ENCODE measurements around the gene PLCB3.
A peak's percentile ranks its signal among the peaks of the same experiment; 100 is the strongest.

Gene PLCB3

DNA sequence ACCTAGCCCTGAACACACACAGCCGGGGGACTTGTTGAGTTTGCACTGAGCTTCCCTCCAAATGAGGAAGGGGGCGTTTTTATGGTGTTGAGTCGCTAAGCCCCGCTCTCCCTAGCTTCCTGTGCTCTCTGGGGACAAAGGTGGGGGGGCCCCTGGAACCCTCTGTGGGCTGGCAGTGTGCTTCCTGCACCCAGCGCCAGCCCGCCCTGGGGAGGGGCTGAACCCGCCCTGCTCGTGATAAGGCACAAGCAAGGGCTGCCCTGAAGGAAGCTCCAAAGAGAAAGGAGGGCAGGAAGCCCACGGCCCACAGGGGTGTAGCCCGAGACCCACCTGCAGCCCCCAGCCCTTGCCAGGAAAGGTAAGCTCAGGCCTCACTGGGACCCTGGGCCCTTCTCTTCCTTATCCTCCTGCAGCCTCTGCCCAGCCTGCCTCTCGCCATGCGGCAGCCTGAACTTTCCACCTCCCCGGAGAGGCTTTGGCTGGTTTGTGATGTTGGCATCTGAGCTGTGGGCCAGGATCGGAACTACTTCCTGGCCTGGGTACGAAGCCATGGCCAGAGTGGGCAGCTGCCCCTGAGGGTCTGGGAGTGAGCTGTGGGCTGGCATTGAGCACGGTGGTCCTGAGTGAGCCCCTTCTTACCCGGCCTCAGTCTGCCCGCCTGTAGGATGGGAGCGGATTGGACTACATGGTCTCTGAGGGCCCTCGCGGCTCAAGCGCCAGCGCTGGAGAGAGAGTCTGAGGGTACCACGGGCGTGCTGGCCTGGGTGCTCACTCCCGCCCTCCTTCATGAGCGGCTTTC, 44.7 kb upstream of the PLCB3 start, which contains the start of gene FERMT3:
TSS of gene FERMT3 (plus strand) at position 265 of the 799 bp plus-strand sequence. CDS start 644 bp downstream, outside the sequence.
- TF ChIP-seq EZH2phosphoT487 (IDR thresholded peaks at IDR 0.05; ENCODE audit: low read length): no peak
- no peak for TF ChIP-seq EZH2 (optimal IDR thresholded peaks at IDR 0.05; ENCODE audit: low read depth, low read length)
- TF ChIP-seq, protein P1, sequence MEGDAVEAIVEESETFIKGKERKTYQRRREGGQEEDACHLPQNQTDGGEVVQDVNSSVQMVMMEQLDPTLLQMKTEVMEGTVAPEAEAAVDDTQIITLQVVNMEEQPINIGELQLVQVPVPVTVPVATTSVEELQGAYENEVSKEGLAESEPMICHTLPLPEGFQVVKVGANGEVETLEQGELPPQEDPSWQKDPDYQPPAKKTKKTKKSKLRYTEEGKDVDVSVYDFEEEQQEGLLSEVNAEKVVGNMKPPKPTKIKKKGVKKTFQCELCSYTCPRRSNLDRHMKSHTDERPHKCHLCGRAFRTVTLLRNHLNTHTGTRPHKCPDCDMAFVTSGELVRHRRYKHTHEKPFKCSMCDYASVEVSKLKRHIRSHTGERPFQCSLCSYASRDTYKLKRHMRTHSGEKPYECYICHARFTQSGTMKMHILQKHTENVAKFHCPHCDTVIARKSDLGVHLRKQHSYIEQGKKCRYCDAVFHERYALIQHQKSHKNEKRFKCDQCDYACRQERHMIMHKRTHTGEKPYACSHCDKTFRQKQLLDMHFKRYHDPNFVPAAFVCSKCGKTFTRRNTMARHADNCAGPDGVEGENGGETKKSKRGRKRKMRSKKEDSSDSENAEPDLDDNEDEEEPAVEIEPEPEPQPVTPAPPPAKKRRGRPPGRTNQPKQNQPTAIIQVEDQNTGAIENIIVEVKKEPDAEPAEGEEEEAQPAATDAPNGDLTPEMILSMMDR (IDR thresholded peaks at IDR 0.05; ENCODE audit: low read length): no peak
- Histone ChIP-seq H3K79me2 (ENCODE audit: low read length) (peaks cover 19% of the 10 kb centered on the region), H3K9me3 (replicated peaks; ENCODE audit: insufficient read depth, low read length) (no peaks in the 10 kb centered on the region), H3K27ac (ENCODE audit: low read length) (peak within 1 kb of the TSS; percentile 56; the same call in 1 of the 2 replicates), H3K4me3 (ENCODE audit: low read length) (peak within 1 kb of the TSS; percentile 70), H3K9me2 (replicated peaks; ENCODE audit: insufficient read depth, low read length) (no peaks in the 10 kb centered on the region), H3F3A (ENCODE audit: insufficient read depth, low read length) (no peaks in the 10 kb centered on the region; the same call in 1 of the 2 replicates), H3K36me3 (replicated peaks; ENCODE audit: insufficient read depth, low read length) (peaks cover 8% of the 10 kb centered on the region; the same call in 1 of the 2 replicates), H3K4me1 (ENCODE audit: low read length) (peaks cover 10% of the 10 kb centered on the region), H3K27me3 (replicated peaks; ENCODE audit: insufficient read depth, low read length) (no peaks in the 10 kb centered on the region), H2AFZ (ENCODE audit: low read length) (peak within 1 kb of the TSS; percentile 37; the same call in 1 of the 2 replicates), H3K9ac (ENCODE audit: low read length) (peak within 1 kb of the TSS; percentile 67), H4K20me1 (ENCODE audit: insufficient read depth, low read length) (no peaks in the 10 kb centered on the region), H3K4me2 (ENCODE audit: low read depth, low read length) (peak within 1 kb of the TSS; percentile 74)
- peak; percentile 46 for DNase-seq

DNA sequence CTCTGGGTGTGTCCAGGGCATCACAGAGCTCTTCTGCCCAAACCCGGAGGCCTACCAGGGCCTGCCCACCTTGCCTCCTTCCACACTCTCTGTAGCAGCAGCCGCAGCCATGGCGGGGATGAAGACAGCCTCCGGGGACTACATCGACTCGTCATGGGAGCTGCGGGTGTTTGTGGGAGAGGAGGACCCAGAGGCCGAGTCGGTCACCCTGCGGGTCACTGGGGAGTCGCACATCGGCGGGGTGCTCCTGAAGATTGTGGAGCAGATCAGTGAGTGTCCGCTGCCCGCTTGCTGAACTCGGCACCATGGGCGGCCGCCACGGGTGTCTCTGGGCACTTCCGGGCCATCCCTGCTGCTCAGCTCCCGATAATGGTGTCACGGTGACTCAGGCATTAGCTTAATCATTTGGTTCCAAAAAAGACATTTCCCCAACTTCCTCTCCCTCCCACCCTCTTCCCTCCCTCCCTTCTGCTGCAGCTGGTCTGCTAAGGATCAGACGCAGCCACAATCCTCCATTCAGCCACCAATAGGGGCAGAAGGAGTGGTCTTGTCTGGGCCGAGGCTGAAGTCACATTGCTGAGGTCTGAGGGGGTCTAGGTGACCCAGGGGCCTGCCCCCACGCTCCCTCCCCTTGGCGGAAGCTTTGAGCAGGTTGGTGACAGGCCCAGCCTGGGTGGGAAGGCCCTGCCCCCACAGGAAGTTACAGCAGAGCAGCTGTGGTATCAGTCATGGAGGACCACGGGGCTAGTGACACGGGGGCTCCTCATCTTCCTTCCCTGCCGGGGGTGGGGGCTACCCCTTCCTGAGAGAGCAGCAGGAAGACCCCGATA, 43.9 kb upstream of the PLCB3 start:
- H3K9ac ChIP-seq (ENCODE audit: low read length): peak overlapping the region; percentile 67; the same call in 1 of the 2 replicates
- H3K4me1 ChIP-seq (ENCODE audit: low read length): peaks cover 10% of the 10 kb centered on the region
- H3K4me3 ChIP-seq (ENCODE audit: low read length): peak overlapping the region; percentile 70
- no peak for DNase-seq
- H3K9me3 ChIP-seq (replicated peaks; ENCODE audit: insufficient read depth, low read length): no peaks in the 10 kb centered on the region
- H3K27me3 ChIP-seq (replicated peaks; ENCODE audit: insufficient read depth, low read length): no peaks in the 10 kb centered on the region
- H2AFZ ChIP-seq (ENCODE audit: low read length): peak overlapping the region; percentile 37; the same call in 1 of the 2 replicates
- no peaks in the 10 kb centered on the region for H4K20me1 ChIP-seq (ENCODE audit: insufficient read depth, low read length)
- peak overlapping the region; percentile 56; the same call in 1 of the 2 replicates for H3K27ac ChIP-seq (ENCODE audit: low read length)
- no peaks in the 10 kb centered on the region for H3K9me2 ChIP-seq (replicated peaks; ENCODE audit: insufficient read depth, low read length)
- H3F3A ChIP-seq (ENCODE audit: insufficient read depth, low read length): no peaks in the 10 kb centered on the region; the same call in 1 of the 2 replicates
- peaks cover 6% of the 10 kb centered on the region; the same call in 1 of the 2 replicates for H3K36me3 ChIP-seq (replicated peaks; ENCODE audit: insufficient read depth, low read length)
- no peak for TF ChIP-seq EZH2 (optimal IDR thresholded peaks at IDR 0.05; ENCODE audit: low read depth, low read length)
- no peak for TF ChIP-seq EZH2phosphoT487 (IDR thresholded peaks at IDR 0.05; ENCODE audit: low read length)
- TF ChIP-seq, protein P1 (IDR thresholded peaks at IDR 0.05; ENCODE audit: low read length): no peak
- peak overlapping the region; percentile 74 for H3K4me2 ChIP-seq (ENCODE audit: low read depth, low read length)
- H3K79me2 ChIP-seq (ENCODE audit: low read length): peaks cover 14% of the 10 kb centered on the region

DNA sequence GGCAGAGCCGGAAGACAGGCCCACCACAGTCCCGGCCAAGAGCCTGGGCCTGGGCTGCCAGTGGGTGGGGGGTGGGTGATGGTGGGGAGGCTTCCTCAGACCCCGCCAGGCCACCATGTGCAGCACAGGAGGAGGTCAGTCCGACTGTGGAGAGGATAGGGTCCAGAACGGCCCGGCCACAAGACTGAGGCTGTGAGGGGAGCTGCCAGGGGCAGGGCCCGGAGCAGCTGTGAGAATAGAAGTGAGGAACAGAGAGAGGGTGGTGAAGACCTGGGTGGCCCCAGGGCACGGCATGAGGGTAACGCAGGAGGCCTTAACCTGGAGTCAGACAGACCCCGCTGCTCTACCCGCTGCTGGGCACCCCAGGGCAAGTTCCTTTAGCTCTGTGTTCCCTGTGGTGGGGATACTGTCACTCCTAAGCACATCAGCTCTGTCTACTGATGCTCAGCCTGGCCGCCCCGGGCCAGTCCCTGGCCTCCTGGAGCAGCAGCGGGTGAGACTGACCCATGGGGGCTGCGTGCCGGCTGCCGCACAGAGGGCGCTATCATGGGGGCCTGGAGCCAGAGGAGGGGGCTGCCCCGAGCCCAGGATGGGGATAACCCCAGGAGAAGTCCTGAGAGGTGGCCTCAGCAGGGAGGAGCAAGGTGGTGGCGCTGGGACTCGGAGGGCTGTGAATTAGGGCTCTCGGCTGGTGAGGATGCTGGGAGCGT, 43.1 kb upstream of the PLCB3 start:
- peak overlapping the region; percentile 74; the same call in 1 of the 2 replicates for H3K4me2 ChIP-seq (ENCODE audit: low read depth, low read length)
- H3K79me2 ChIP-seq (ENCODE audit: low read length): peaks cover 8% of the 10 kb centered on the region
- H3K9ac ChIP-seq (ENCODE audit: low read length): peak overlapping the region; percentile 67; the same call in 1 of the 2 replicates
- H3K9me2 ChIP-seq (replicated peaks; ENCODE audit: insufficient read depth, low read length): no peaks in the 10 kb centered on the region
- peaks cover 10% of the 10 kb centered on the region for H3K4me1 ChIP-seq (ENCODE audit: low read length)
- H3K9me3 ChIP-seq (replicated peaks; ENCODE audit: insufficient read depth, low read length): no peaks in the 10 kb centered on the region
- TF ChIP-seq EZH2 (optimal IDR thresholded peaks at IDR 0.05; ENCODE audit: low read depth, low read length): no peak
- TF ChIP-seq EZH2phosphoT487 (IDR thresholded peaks at IDR 0.05; ENCODE audit: low read length): no peak
- TF ChIP-seq, protein P1 (IDR thresholded peaks at IDR 0.05; ENCODE audit: low read length): no peak
- no peaks in the 10 kb centered on the region; the same call in 1 of the 2 replicates for H3F3A ChIP-seq (ENCODE audit: insufficient read depth, low read length)
- 0 out of 2 replicates have a peak overlapping the region, but pooled peaks have one; percentile 37 for H2AFZ ChIP-seq (ENCODE audit: low read length)
- no peaks in the 10 kb centered on the region for H3K27me3 ChIP-seq (replicated peaks; ENCODE audit: insufficient read depth, low read length)
- peak overlapping the region; percentile 56; the same call in 1 of the 2 replicates for H3K27ac ChIP-seq (ENCODE audit: low read length)
- H4K20me1 ChIP-seq (ENCODE audit: insufficient read depth, low read length): no peaks in the 10 kb centered on the region
- no peak for DNase-seq
- H3K36me3 ChIP-seq (replicated peaks; ENCODE audit: insufficient read depth, low read length): no peaks in the 10 kb centered on the region
- H3K4me3 ChIP-seq (ENCODE audit: low read length): peak overlapping the region; percentile 70

Data from MM.1S (cell line).